ENCODE results near the gene APEH.

Gene APEH

DNA sequence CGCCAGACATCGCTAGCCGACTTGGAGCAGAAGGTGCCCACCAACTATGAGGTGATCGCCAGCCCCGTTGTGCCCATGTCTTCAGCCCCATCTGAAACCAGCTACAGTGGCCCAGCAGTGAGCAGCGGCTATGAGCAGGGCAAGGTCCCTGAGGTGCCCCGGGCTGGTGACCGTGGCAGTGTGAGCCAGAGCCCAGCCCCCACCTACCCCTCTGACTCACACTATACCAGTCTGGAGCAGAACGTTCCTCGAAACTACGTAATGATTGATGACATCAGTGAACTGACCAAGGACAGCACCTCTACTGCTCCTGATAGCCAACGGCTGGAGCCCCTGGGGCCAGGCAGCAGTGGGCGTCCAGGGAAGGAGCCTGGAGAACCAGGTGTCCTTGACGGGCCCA lies 12.9 kb upstream of the APEH start:
- no peak for DNase-seq (ENCODE audit: low spot score)
- Histone ChIP-seq H3K4me3 (no peak overlapping the region), H3K27ac (no peak overlapping the region)
- TF ChIP-seq CTCF (IDR thresholded peaks at IDR 0.05): no peak

DNA sequence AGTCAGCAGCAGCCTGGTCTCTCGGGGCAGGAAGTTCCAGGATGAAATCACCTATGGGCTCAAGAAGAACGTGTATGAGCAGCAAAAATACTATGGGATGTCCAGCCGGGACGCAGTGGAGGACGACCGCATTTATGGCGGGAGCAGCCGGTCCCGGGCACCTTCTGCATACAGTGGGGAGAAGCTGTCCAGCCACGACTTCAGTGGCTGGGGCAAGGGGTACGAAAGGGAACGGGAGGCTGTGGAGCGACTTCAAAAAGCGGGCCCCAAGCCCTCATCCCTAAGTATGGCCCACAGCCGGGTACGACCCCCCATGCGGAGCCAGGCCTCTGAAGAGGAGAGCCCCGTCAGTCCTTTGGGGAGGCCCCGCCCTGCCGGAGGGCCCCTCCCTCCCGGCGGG lies 12.1 kb upstream of the APEH start:
- DNase-seq (ENCODE audit: low spot score): no peak
- Histone ChIP-seq H3K27ac (no peak overlapping the region), H3K4me3 (no peak overlapping the region)
- TF ChIP-seq CTCF (IDR thresholded peaks at IDR 0.05): no peak

GRCh38 chr3:49662720-49663413 lies 11.3 kb upstream of the APEH start:
- no peak for TF ChIP-seq CTCF (IDR thresholded peaks at IDR 0.05)
- Histone ChIP-seq H3K27ac (no peak overlapping the region), H3K4me3 (no peak overlapping the region)
- DNase-seq (ENCODE audit: low spot score): no peak

- TF ChIP-seq CTCF (IDR thresholded peaks at IDR 0.05): no peak
- no peak overlapping the region for H3K27ac ChIP-seq
Measured at GRCh38 chr3:49663831-49664230, 10.3 kb upstream of the APEH start.

GRCh38 chr3:49664300-49664699 lies 9.9 kb upstream of the APEH start:
- no peak for TF ChIP-seq CTCF (IDR thresholded peaks at IDR 0.05)
- Histone ChIP-seq H3K4me3 (no peak overlapping the region), H3K27ac (no peak overlapping the region)
- DNase-seq (ENCODE audit: low spot score): no peak

More at GRCh38 chr3:49663831-49664230, 10.3 kb upstream of the APEH start:
- no peak overlapping the region for H3K4me3 ChIP-seq
- no peak for DNase-seq (ENCODE audit: low spot score)

DNA sequence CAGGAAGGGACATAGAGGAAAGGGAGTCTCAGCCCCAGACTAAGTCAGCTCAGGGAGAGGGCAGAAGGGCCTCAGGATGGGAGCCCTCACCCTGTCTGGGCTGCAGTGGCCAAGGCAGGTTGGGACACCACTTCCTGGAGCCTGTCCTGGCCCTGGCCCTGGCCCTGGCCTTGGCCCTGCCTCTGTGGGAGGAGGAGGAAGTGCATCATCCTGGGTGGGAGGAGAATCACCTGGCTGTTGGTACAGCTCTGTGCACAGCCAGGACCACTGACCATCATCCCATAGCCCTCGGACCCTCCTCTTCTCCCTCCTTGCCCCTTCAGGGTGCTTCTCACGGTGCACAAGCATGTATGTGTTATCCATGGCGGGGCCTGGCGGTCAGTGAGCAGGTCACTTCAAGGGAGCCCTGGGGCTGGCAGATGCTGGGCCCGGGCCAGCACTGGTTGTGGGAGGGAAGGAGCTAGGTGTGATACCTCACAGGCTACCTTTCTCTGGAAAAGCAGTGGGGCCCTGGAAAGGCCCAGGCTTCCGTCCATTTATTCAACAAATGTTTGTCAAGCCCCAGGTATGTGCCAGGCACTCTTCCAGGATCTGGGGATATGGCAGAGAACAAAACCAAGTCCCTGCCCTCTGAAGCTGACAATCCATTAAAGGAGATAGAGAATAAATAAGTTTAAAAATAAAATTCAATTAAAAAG lies 8.2 kb upstream of the APEH start:
- Histone ChIP-seq H3K4me3 (no peak overlapping the region), H3K27ac (no peak overlapping the region)
- DNase-seq (ENCODE audit: low spot score): no peak
- no peak for TF ChIP-seq CTCF (IDR thresholded peaks at IDR 0.05)

DNA sequence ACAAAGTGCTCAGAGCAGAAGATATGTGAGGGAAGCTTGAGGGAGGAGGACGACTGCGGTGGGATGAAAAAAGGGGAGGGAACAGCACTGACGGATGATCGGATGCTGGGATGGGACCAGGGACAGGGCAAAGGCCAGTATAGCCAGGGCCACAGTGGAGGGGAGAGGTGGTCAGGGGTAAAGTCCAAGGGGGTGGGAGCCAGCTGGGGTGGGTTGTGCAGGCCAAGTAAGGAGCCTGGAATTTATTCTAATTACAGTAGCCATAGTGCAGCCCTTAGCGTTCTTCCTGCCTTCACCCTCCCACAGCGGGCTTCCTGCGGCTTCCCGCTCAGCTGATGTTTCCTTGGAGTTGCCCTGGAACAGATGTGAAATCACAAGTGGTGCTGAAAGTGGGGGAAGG lies 7.6 kb upstream of the APEH start:
- no peak for DNase-seq (ENCODE audit: low spot score)
- Histone ChIP-seq H3K27ac (no peak overlapping the region), H3K4me3 (no peak overlapping the region)
- TF ChIP-seq CTCF (IDR thresholded peaks at IDR 0.05): no peak

Measured in coronary artery (tissue), 2 donors.